PC-9 (cell line): Measurements from ENCODE around the gene MYL12A. TPM values are rescaled to one million over a fixed set of nuclear protein-coding genes. Genes with fewer than 3 reads are reported as not detected.
"Not testable (repeated sequence)": the region's sequence is repeated elsewhere in the genome, so short reads cannot be mapped to it uniquely, and the experiment has no call there.

Source experiments
- BruUV-seq: library from RNA; stranded (reverse); fragments of 400-500 nt; replicated peaks from 2 replicates; lab custom pipeline; 2021; lab: Mats Ljungman, UMichigan
- CTCF ChIA-PET: fragments of 300-600 bp; sonication (Branson Sonifier 250); formaldehyde crosslinking; loops from one replicate; lab custom pipeline; 2022; ENCODE audit warnings: antibody characterized with exemption; lab: Charles Lee
- POLR2A ChIA-PET: fragments of 300-600 bp; sonication (Branson Sonifier 250); formaldehyde crosslinking; loops from one replicate; lab custom pipeline; 2022; ENCODE audit warnings: antibody characterized with exemption; ENCODE audit not compliant: unreplicated experiment; lab: Charles Lee
- DNase-seq, 2 experiments: peaks; one replicate each; pipeline versions ENCODE4 v3.0.0 to v3.0.0-alpha.2; 2015 to 2022; ENCODE audit warnings: mixed read lengths in 1 of 2
- H2AFZ ChIP-seq: fragments of 200-600 bp; sonication (generic); 2 replicates; pipeline ENCODE4 v1.8.1; 2017; ENCODE audit warnings: antibody characterized with exemption
- H3F3A ChIP-seq: fragments of 200-600 bp; sonication (generic); 2 replicates; pipeline ENCODE4 v1.8.1; 2017; ENCODE audit warnings: antibody characterized with exemption, mild to moderate bottlenecking, low read depth; ENCODE audit not compliant: insufficient read depth
- H3K27ac ChIP-seq: fragments of 200-600 bp; sonication (generic); 2 replicates; pipeline ENCODE4 v1.6.1; 2016; ENCODE audit warnings: mixed run types
- H3K27me3 ChIP-seq: fragments of 200-600 bp; sonication (generic); 2 replicates; pipeline ENCODE4 v1.6.1; 2016; ENCODE audit warnings: low read depth, mixed run types; ENCODE audit not compliant: insufficient read depth
- H3K36me3 ChIP-seq: fragments of 200-600 bp; sonication (generic); 2 replicates; pipeline ENCODE4 v1.6.1; 2016; ENCODE audit warnings: low read depth, mixed run types
- H3K4me1 ChIP-seq: fragments of 200-600 bp; sonication (generic); replicated peaks from 2 replicates; pipeline ENCODE4 v1.6.1; 2016; ENCODE audit warnings: mixed run types; ENCODE audit not compliant: insufficient read depth
- H3K4me2 ChIP-seq: fragments of 200-600 bp; sonication (generic); 2 replicates; pipeline ENCODE4 v1.6.1; 2017; ENCODE audit warnings: mixed run types
- H3K4me3 ChIP-seq: fragments of 200-600 bp; sonication (generic); 2 replicates; pipeline ENCODE4 v1.6.1; 2016; ENCODE audit warnings: mixed run types
- H3K79me2 ChIP-seq: fragments of 200-600 bp; sonication (generic); 2 replicates; pipeline ENCODE4 v1.6.1; 2017; ENCODE audit warnings: low read depth, mixed run types
- H3K9me2 ChIP-seq: fragments of 200-600 bp; sonication (generic); 2 replicates; pipeline ENCODE4 v1.8.1; 2017; ENCODE audit warnings: mild to moderate bottlenecking; ENCODE audit not compliant: insufficient read depth
- H3K9me3 ChIP-seq: fragments of 200-600 bp; sonication (generic); 2 replicates; pipeline ENCODE4 v1.8.1; 2016; ENCODE audit warnings: low read depth; ENCODE audit not compliant: insufficient read depth
- H4K20me1 ChIP-seq: fragments of 200-600 bp; sonication (generic); 2 replicates; pipeline ENCODE4 v1.8.1; 2017; ENCODE audit not compliant: insufficient read depth
- CTCF ChIP-seq: fragments of 200-600 bp; sonication (generic); conservative IDR thresholded peaks from 2 replicates; pipeline ENCODE4 v1.6.1; 2017; ENCODE audit warnings: mixed run types, antibody characterized with exemption, mild to moderate bottlenecking, moderate library complexity
- EZH2 ChIP-seq: fragments of 200-600 bp; sonication (generic); IDR thresholded peaks from 2 replicates; pipeline ENCODE4 v1.8.0; 2017; ENCODE audit warnings: antibody characterized with exemption, low read depth
- intact Hi-C: fragments of 100-400 bp; cut with micrococcal nuclease; formaldehyde crosslinking; loops from one replicate; pipeline ENCODE4 v1.10.0; 2022; ENCODE audit not compliant: unreplicated experiment
- total RNA-seq: library from RNA; stranded (reverse); gene quantifications from 2 replicates; pipeline ENCODE4 v1.2.3, GENCODE V29; 2021

MYL12A gene
- total RNA-seq, 1 experiment from 2014 or later: 532 TPM

GRCh38 chr18:3218819-3219218 is 28.8 kb upstream of the MYL12A start:
- Histone ChIP-seq H3K9me3 (no peaks in the 10 kb centered on the region), H3K9me2 (no peaks in the 10 kb centered on the region), H3K4me2 (no peak overlapping the region), H3K27ac (no peak overlapping the region), H2AFZ (no peak overlapping the region), H4K20me1 (no peaks in the 10 kb centered on the region), H3F3A (no peaks in the 10 kb centered on the region), H3K79me2 (no peaks in the 10 kb centered on the region), H3K4me1 (peaks cover 18% of the 10 kb centered on the region), H3K36me3 (no peaks in the 10 kb centered on the region), H3K27me3 (no peaks in the 10 kb centered on the region), H3K4me3 (no peak overlapping the region)
- POLR2A ChIA-PET: no interaction called here
- no peak for DNase-seq
- BruUV-seq: no TSS peak
- TF ChIP-seq CTCF (no peak), EZH2 (no peak)
- intact Hi-C loops: loop anchor here (1.0 kb wide), 1 partner anchor 27 kb away; no protein-coding TSS in a partner anchor
- CTCF ChIA-PET: no interaction called here

- no peak overlapping the region for H3K27ac ChIP-seq
- ChIA-PET POLR2A (no interaction called here), CTCF (no interaction called here)
Observed at GRCh38 chr18:3219241-3219630, 28.4 kb upstream of the MYL12A start.

GRCh38 chr18:3219631-3220335 is 27.8 kb upstream of the MYL12A start, which contains the start of gene MYOM1:
TSS of gene MYOM1 (minus strand) at chr18:3219968. CDS start at chr18:3215223, 4,745 bp downstream.
- H3K79me2 ChIP-seq: no peaks in the 10 kb centered on the region
- H4K20me1 ChIP-seq: no peaks in the 10 kb centered on the region
- H3K9me2 ChIP-seq: no peaks in the 10 kb centered on the region
- TF ChIP-seq CTCF: no peak
- TF ChIP-seq EZH2: no peak
- BruUV-seq: no TSS peak
- no peak within 1 kb of the TSS for H3K4me2 ChIP-seq
- H3K4me3 ChIP-seq: no peak within 1 kb of the TSS
- intact Hi-C loops: no loop called here
- H3K27me3 ChIP-seq: no peaks in the 10 kb centered on the region
- no peak for DNase-seq
- POLR2A ChIA-PET: no interaction called here
- peaks cover 18% of the 10 kb centered on the region for H3K4me1 ChIP-seq
- H3K9me3 ChIP-seq: no peaks in the 10 kb centered on the region
- no peak within 1 kb of the TSS for H3K27ac ChIP-seq
- CTCF ChIA-PET: no interaction called here
- H3K36me3 ChIP-seq: no peaks in the 10 kb centered on the region
- no peak within 1 kb of the TSS for H2AFZ ChIP-seq
- no peaks in the 10 kb centered on the region for H3F3A ChIP-seq

More at GRCh38 chr18:3219241-3219630, 28.4 kb upstream of the MYL12A start:
- TF ChIP-seq CTCF: no peak
- TF ChIP-seq EZH2: no peak
- Histone ChIP-seq H3K4me1 (peaks cover 18% of the 10 kb centered on the region), H3K4me3 (no peak overlapping the region), H3K79me2 (no peaks in the 10 kb centered on the region), H3K9me2 (no peaks in the 10 kb centered on the region), H4K20me1 (no peaks in the 10 kb centered on the region), H2AFZ (no peak overlapping the region), H3K4me2 (no peak overlapping the region), H3K9me3 (no peaks in the 10 kb centered on the region), H3K27me3 (no peaks in the 10 kb centered on the region), H3K36me3 (no peaks in the 10 kb centered on the region), H3F3A (no peaks in the 10 kb centered on the region)
- no peak for DNase-seq
- intact Hi-C loops: no loop called here
- BruUV-seq: no TSS peak

GRCh38 chr18:3220868-3221267 is 26.7 kb upstream of the MYL12A start:
- H3K36me3 ChIP-seq, POLR2A ChIA-PET, intact Hi-C loops, H3F3A ChIP-seq, DNase-seq, BruUV-seq, H3K9me2 ChIP-seq, H3K4me3 ChIP-seq, H3K4me2 ChIP-seq, H4K20me1 ChIP-seq, H3K27ac ChIP-seq, H3K79me2 ChIP-seq, H2AFZ ChIP-seq, H3K9me3 ChIP-seq, H3K27me3 ChIP-seq, CTCF ChIA-PET: not testable (repeated sequence)
- H3K4me1 ChIP-seq: peaks cover 18% of the 10 kb centered on the region
